NCI-H2029 (cell line): ENCODE measurements around the gene VWCE.
A peak's percentile ranks its signal among the peaks of the same experiment; 100 is the strongest.

Source experiments
- DNase-seq: peaks from one replicate; lab custom pipeline; 2025; lab: John Stamatoyannopoulos, UW

Gene VWCE

DNA sequence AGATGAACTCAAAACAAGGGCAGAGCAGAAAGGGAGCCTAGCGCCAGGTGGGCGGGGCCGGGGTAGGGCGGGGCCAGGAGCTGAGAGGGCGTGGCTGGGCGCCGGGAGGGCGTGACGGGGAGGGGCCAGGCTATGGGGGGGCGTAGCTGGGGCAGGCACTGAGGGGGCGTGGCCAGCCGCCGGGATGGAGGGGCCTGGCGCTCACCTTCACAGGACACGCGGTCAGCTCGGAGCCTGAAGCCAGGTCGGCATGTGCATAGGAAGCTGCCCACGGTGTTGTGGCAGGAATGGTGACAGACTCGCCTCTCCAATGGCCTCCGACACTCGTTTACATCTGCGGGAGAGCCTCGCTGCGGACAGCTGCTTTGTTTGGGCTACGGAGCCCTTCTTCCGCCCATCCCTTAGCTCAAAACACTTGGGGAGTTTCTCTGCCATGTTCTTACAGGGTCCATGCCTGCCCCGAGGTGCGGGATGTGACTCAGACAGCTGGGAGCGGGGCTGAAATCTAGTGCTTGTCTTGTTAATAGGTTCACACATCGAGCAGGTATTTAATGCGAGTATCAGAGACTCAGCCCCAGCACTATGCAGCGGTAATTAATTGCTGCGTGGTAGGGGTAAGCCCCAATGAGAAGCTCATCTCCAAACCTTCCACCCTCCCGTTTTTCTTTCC lies 13.4 kb downstream of the VWCE start:
- DNase-seq = peak; percentile 41

- DNase-seq = no peak
Measured at GRCh38 chr11:61280883-61281580, 14.1 kb downstream of the VWCE start.

DNA sequence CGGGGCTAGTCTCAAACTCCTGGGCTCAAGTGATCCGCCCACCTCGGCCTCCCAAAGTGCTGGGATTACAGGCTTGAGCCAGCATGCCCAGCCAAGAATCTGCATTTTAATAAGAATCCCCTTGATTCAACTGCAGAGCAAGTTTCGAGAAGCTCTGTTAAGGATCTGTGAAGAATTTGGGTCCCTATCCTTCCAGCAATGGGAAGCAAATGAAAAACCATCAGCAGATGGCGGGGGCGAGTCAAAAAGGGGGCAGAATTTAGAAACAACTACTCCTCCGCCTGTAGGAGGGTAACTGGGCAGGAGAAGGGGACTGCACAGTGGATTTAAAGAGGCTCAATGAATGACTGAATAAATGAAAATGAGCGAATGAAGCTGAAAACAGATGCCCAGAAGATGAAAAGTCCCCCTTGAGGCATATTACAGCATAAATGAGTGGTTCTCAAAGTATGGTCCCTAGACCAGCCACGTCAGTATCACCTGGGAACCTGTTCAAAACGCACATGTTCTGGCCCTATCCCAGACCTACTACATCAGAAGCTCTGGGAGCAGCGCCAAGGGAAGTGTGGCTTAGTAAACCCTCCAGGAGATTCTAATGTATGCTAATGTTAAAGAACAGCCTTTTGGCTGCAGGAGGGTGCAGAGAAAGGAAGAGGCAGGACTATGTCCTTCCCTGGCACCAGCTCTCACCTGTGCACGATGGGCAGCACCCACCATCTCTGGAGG lies 15.0 kb downstream of the VWCE start:
- DNase-seq = peak; percentile 93

DNA sequence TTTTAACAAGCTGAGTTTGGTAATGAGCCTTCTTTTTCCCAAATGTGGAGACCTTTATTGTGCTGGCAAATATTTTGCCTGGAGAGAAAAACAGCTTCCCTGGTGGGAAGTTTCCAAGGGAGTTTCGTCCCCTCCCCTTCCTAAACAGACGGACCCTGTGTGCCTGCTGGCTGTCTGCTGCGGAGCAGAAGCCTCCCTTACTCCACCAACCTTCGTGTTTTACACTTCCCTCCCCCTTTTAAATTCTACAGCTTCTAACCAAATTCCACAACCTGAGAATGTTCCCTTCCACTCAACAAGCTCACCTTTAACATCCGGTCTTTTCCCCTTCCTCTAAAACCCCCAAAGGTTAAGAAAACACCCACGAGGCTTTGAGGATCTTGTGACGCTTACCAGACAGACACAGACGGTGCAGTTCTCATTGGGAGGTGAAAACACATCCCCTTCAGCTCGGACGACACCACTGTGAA lies 17.1 kb downstream of the VWCE start:
- DNase-seq = no peak

GRCh38 chr11:61277186-61278000 lies 17.7 kb downstream of the VWCE start:
- DNase-seq = no peak

GRCh38 chr11:61275191-61275590 lies 19.9 kb downstream of the VWCE start:
- no peak for DNase-seq

DNA sequence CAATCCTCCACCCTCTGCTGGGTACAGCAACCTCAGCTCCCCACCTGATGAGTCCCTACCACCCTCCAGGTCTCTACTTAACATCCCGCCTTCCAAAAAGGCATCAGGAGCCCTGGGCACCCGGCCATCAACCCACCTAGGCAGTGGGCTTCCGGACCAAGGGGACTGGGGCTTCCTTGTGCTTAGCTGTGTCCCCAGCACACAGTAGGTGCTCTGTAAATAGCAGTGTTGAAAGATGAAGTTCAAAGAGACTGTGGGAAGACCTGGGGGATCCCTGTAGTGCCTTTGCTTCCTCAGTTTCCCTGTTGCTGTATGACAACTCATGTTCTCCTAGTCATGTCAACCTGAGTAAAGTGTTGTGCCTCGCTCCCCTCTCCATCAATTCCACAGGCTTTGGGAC lies 21.0 kb downstream of the VWCE start:
- no peak for DNase-seq

DNA sequence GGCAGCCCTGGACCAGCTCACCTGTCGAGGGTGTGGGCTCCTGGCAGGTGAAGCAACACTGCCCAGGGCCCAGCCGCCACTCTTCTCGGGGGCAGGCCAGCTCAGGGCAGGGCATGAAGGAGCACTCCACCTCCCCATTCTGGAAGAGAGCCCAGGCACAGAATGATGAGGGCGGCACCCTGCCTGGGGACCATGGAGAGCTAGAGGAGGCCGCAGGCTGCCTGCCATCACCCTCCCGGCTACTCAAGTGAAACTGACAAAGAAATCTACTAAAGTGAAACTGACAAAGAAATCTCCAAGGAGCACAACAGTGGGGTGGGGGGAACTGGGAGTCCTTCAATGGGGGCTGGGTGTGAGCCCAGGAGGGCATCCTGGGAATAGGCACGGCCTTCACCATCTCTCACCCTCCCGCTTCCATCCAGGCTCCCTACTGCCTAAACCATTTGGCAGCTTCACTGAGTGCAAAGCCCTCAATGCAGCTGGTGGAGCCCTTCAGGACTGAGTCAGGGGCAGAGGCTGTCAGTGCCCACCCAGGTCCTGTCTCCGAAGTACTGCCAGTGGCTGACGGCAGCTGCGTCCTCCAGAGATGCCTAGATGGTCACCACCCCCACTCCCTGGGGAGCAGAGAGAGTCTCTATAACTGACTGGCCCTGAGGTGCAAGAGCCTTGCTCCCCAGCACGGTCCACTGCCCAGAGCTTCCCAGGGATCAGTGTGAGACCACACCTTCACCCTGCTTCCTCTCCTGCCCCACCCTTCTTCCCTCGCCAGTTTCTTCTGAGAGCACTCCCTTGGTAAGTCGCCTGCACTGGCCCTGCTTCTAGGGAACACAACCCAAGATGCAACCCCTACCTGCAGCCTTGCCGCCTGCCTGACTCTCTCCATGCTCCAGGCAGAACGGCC lies 21.7 kb downstream of the VWCE start:
- DNase-seq = peak; percentile 74

GRCh38 chr11:61272731-61273130 lies 22.4 kb downstream of the VWCE start:
- DNase-seq = no peak

- DNase-seq = no peak
Measured at GRCh38 chr11:61270354-61271076, 24.6 kb downstream of the VWCE start.

- DNase-seq = no peak
Measured at GRCh38 chr11:61268588-61269250, 26.4 kb downstream of the VWCE start.

DNA sequence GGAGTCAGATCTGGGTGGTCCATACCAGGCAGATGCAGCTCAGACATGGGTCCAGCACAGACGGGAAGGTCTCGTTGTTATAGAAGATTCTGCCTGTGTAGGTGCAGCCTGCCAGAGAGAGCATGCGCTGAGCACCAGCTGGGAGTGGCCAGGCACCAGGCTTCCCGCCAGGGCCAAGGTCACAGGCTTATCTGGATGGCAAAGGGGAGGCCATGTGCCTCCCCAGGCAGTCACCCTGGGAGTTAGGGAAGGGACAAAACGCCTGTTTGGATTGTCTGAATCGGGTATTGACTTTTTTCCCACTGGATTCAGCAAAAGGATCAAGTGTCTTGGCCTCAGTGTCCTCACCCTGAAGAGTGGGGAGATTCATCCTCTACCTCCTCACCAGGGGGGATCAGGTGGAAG lies 27.7 kb downstream of the VWCE start:
- DNase-seq = no peak

DNA sequence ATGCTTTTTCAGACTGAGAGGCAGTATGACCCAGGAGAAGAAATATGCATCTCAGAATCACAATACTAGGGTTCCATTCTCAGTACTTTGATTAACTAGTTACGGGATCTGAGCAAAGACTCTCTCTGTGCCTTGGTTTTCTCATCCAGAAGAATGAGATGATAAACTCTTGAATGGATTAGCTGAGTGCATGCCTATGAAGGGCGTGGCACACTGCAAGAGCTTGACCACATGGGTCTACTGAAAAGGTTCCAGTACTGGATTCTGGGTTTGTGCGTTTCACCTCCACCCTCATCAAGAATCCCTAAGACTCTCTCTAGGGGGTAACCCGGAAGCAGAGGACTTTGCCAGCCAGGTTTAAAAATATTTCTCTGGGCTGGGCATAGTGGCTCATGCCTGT lies 28.5 kb downstream of the VWCE start:
- no peak for DNase-seq

GRCh38 chr11:61265357-61265756 lies 29.8 kb downstream of the VWCE start:
- no peak for DNase-seq

GRCh38 chr11:61264795-61265194 lies 30.3 kb downstream of the VWCE start:
- DNase-seq = no peak

- no peak for DNase-seq
Measured at GRCh38 chr11:61264371-61264770, 30.7 kb downstream of the VWCE start.

DNA sequence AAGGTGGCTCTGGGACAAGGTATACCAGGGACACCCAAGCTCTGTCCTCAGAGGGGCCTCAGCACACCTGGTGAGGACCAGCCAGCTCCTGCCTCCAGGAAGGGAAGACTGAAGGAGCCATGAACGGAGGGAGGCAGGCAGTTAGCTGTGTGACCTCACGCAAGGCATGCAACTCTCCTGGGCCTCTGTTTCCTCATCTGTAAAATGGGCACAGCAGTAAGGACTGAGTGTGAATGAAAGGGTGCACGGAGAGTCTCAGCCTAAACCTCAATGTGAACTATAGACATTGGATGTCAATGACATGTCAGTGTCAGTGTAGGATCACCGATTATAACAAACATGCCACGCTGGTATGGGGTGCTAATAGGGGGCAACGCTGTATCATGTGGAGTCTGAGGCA lies 35.8 kb downstream of the VWCE start:
- no peak for DNase-seq

GRCh38 chr11:61258546-61258945 lies 36.6 kb downstream of the VWCE start:
- DNase-seq = no peak

DNA sequence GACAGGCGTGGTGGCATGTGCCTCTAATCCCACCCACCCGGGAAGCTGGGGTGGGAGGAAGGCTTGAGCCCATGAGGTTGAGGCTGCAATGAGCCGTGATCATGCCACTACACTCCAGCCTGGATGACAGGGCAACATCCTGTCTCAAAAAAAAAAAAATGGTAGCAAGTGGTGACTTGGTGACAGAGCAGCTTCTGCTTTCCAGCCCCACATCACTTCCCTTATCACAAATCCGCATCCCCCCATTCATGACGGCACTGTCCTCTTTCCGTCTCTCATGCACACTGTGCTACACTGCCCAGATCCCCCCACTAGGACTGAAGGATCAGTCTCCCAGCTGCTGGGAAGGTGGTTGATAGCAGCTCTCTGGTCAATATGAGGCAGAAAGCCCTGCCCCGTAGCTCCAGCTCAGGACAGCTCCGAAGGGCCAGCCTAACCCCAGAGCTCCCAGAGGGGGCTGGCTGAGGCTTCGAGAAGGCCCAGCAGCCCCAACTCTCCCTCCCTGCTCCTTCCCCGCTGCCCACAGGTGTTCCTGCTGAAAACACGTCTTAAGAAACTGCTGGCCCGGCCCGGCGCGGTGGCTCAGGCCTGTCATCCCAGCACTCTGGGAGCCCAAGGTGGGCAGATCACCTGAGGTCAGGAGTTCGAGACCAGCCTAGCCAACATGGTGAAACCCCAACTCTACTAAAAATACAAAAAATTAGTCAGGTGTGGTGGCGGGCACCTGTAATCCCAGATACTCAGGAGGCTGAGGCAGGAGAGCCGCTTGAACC lies 38.2 kb downstream of the VWCE start:
- DNase-seq = no peak
